Peyer's patch (tissue), 4 donors: ENCODE measurements around the gene TMEM141. TPM values are rescaled to one million over a fixed set of nuclear protein-coding genes. Genes with fewer than 3 reads are reported as not detected.
A peak's percentile ranks its signal among the peaks of the same experiment; 100 is the strongest.

Experiments used
- DNase-seq, 3 donors: peaks; one replicate each; pipeline ENCODE4 v3.0.0-alpha.2; 2017 to 2019
- H3K27ac ChIP-seq, 4 donors: fragments of 200-600 bp; sonication (generic); one replicate each; pipeline ENCODE4 v1.5.1; 2016 to 2019
- H3K27me3 ChIP-seq, 2 donors: fragments of 200-600 bp; sonication (generic); one replicate each; pipeline ENCODE4 v1.5.1; 2019
- H3K36me3 ChIP-seq, 3 donors: fragments of 200-600 bp; sonication (generic); one replicate each; pipeline ENCODE4 v1.5.1; 2016 to 2019
- H3K4me1 ChIP-seq, 4 donors: fragments of 200-600 bp; sonication (generic); one replicate each; pipeline ENCODE4 v1.5.1; 2016 to 2019
- H3K4me3 ChIP-seq, 4 donors: fragments of 200-600 bp; sonication (generic); 1 replicate in 3 of 4; 2 replicates in 1 of 4; pipeline ENCODE4 v1.5.1; 2016 to 2019; ENCODE audit warnings: mild to moderate bottlenecking in 1 of 4
- H3K9me3 ChIP-seq, 4 donors: fragments of 200-600 bp; sonication (generic); one replicate each; pipeline ENCODE4 v1.5.1; 2016 to 2019; ENCODE audit warnings: mild to moderate bottlenecking in 1 of 4
- CTCF ChIP-seq, 6 experiments: fragments of 450-650 bp in 4 of 6; fragments of 200-600 bp in 2 of 6; sonication (generic) in 1 of 6; IDR thresholded peaks; one replicate each; pipeline ENCODE4 v1.5.1; 2017 to 2019; ENCODE audit warnings: antibody characterized with exemption in 6 of 6, mild to moderate bottlenecking in 3 of 6, moderate library complexity in 1 of 6
- POLR2A ChIP-seq, 2 donors: fragments of 450-650 bp; IDR thresholded peaks; one replicate each; pipeline ENCODE4 v1.5.1; 2017; ENCODE audit warnings: antibody characterized with exemption in 2 of 2, mild to moderate bottlenecking in 2 of 2, moderate library complexity in 2 of 2
- total RNA-seq, 4 donors: library from RNA; depleted of rRNA; stranded (reverse); fragments of >200 nt; gene quantifications; one replicate each; pipeline ENCODE4 v1.1.0, GENCODE V29; 2016

TMEM141 gene
- total RNA-seq, 4 donors from 2014 or later, result 52.0 to 240 (median 187) TPM

GRCh38 chr9:136821826-136822544, 30.8 kb downstream of the TMEM141 start:
- DNase-seq, result no peak
- H3K27ac ChIP-seq, result no peak overlapping the region
- no peaks in the 10 kb centered on the region for H3K9me3 ChIP-seq
- no peak for TF ChIP-seq CTCF (IDR thresholded peaks at IDR 0.05)
- TF ChIP-seq POLR2A (IDR thresholded peaks at IDR 0.05), result no peak
- peaks cover 0 to 6% (median 0%) of the 10 kb centered on the region in 4 donors for H3K4me1 ChIP-seq
- no peaks in the 10 kb centered on the region for H3K27me3 ChIP-seq
- H3K4me3 ChIP-seq, result peak overlapping the region in 1 of 4 donors; percentile 43
- peaks cover 0 to 41% (median 0%) of the 10 kb centered on the region in 3 donors for H3K36me3 ChIP-seq

- H3K27ac ChIP-seq, result no peak overlapping the region
- no peaks in the 10 kb centered on the region for H3K9me3 ChIP-seq
- H3K4me1 ChIP-seq, result peaks cover 0 to 6% (median 0%) of the 10 kb centered on the region in 4 donors
- H3K36me3 ChIP-seq, result peaks cover 0 to 51% (median 0%) of the 10 kb centered on the region in 3 donors
- H3K4me3 ChIP-seq, result no peak overlapping the region
- no peak for TF ChIP-seq POLR2A (IDR thresholded peaks at IDR 0.05)
- no peak for TF ChIP-seq CTCF (IDR thresholded peaks at IDR 0.05)
- H3K27me3 ChIP-seq, result no peaks in the 10 kb centered on the region
- no peak for DNase-seq
These were observed 32.2 kb downstream of the TMEM141 start for GRCh38 chr9:136823136-136824046.

- H3K27ac ChIP-seq, result no peak overlapping the region
- no peaks in the 10 kb centered on the region for H3K27me3 ChIP-seq
- H3K4me1 ChIP-seq, result peaks cover 0 to 6% (median 0%) of the 10 kb centered on the region in 4 donors
- DNase-seq, result no peak
- H3K36me3 ChIP-seq, result peaks cover 0 to 63% (median 0%) of the 10 kb centered on the region in 3 donors
- no peak overlapping the region for H3K4me3 ChIP-seq
- H3K9me3 ChIP-seq, result no peaks in the 10 kb centered on the region
- TF ChIP-seq POLR2A (IDR thresholded peaks at IDR 0.05) (no peak), CTCF (IDR thresholded peaks at IDR 0.05) (no peak)
These were observed 33.5 kb downstream of the TMEM141 start for GRCh38 chr9:136824496-136825225.

GRCh38 chr9:136825295-136826187, 34.4 kb downstream of the TMEM141 start:
- H3K36me3 ChIP-seq, result peaks cover 0 to 72% (median 0%) of the 10 kb centered on the region in 3 donors
- H3K4me3 ChIP-seq, result no peak overlapping the region
- no peaks in the 10 kb centered on the region for H3K27me3 ChIP-seq
- no peak for TF ChIP-seq POLR2A (IDR thresholded peaks at IDR 0.05)
- no peak for TF ChIP-seq CTCF (IDR thresholded peaks at IDR 0.05)
- H3K4me1 ChIP-seq, result peaks cover 0 to 6% (median 0%) of the 10 kb centered on the region in 4 donors
- DNase-seq, result no peak
- no peaks in the 10 kb centered on the region for H3K9me3 ChIP-seq
- H3K27ac ChIP-seq, result no peak overlapping the region
